ENCODE measurements around the gene RWDD4.

DNA sequence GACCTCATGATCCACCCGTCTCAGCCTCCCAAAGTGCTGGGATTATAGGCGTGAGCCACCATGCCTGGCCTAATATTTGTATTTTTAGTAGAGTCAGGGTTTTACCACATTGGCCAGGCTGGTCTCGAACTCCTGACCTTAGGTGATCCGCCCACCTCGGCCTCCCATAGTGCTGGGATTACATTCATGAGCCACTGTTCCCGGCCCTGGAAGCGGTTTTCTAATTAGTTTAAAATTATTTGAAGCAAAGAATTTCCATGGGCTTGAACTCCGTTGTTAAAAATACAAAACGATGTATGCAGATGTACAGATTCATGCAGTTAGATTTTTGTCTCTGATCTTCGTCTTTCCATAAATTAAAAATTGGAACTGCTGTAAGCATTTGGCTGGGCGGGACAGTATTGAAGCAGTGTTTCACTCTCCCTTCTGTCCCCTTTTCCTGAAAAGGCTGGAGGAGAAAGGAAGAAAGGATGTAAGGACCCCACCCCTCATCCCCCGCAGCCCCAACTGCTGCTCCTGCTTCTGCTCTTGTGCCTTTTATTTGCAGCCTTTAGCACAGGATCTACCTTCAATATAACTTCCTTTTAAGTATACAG lies 12.1 kb upstream of the RWDD4 start:
- TF ChIP-seq, protein P1, sequence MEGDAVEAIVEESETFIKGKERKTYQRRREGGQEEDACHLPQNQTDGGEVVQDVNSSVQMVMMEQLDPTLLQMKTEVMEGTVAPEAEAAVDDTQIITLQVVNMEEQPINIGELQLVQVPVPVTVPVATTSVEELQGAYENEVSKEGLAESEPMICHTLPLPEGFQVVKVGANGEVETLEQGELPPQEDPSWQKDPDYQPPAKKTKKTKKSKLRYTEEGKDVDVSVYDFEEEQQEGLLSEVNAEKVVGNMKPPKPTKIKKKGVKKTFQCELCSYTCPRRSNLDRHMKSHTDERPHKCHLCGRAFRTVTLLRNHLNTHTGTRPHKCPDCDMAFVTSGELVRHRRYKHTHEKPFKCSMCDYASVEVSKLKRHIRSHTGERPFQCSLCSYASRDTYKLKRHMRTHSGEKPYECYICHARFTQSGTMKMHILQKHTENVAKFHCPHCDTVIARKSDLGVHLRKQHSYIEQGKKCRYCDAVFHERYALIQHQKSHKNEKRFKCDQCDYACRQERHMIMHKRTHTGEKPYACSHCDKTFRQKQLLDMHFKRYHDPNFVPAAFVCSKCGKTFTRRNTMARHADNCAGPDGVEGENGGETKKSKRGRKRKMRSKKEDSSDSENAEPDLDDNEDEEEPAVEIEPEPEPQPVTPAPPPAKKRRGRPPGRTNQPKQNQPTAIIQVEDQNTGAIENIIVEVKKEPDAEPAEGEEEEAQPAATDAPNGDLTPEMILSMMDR (IDR thresholded peaks at IDR 0.05) = no peak
- TF ChIP-seq POLR2A (IDR thresholded peaks at IDR 0.05; ENCODE audit: low read depth) (no peak), POLR2AphosphoS5 (IDR thresholded peaks at IDR 0.05) (no peak)
